Mesothelial cell of epicardium (in vitro differentiated cells): ENCODE results near the gene RNF168. TPM values are rescaled to one million over a fixed set of nuclear protein-coding genes. Genes with fewer than 3 reads are reported as not detected.

ENCODE experiments used
- DNase-seq, 2 experiments: peaks; one replicate each; pipeline ENCODE4 v3.0.0; 2021; ENCODE audit warnings: low spot score in 2 of 2; ENCODE audit not compliant: unreplicated experiment in 2 of 2
- H3K27ac Mint-ChIP-seq: 2 replicates; pipeline ENCODE4 v1.8.0; 2021; ENCODE audit warnings: mixed read lengths
- H3K27me3 Mint-ChIP-seq: 2 replicates; pipeline ENCODE4 v1.8.0; 2021; ENCODE audit warnings: low read depth, mixed read lengths
- H3K36me3 Mint-ChIP-seq: 2 replicates; pipeline ENCODE4 v1.8.0; 2021; ENCODE audit warnings: mixed read lengths
- H3K4me1 Mint-ChIP-seq: 2 replicates; pipeline ENCODE4 v1.8.0; 2021; ENCODE audit warnings: mixed read lengths
- H3K4me3 Mint-ChIP-seq: 2 replicates; pipeline ENCODE4 v1.8.0; 2021; ENCODE audit warnings: mild to moderate bottlenecking, moderate library complexity, mixed read lengths
- H3K9me3 Mint-ChIP-seq: 2 replicates; pipeline ENCODE4 v1.8.0; 2021; ENCODE audit warnings: mixed read lengths
- CTCF ChIP-seq: fragments of 200-600 bp; sonication (generic); IDR thresholded peaks from one replicate; pipeline ENCODE4 v1.5.0; 2021; ENCODE audit warnings: antibody characterized with exemption; ENCODE audit not compliant: unreplicated experiment
- total RNA-seq: library from RNA; stranded (reverse); gene quantifications from 3 replicates; pipeline ENCODE4 v1.2.1, GENCODE V29; 2021

RNF168 gene
- total RNA-seq, 1 donor from 2014 or later: 21.0 TPM

- H3K36me3 Mint-ChIP-seq: peaks cover 8% of the 10 kb centered on the region
- DNase-seq: no peak
- H3K4me3 Mint-ChIP-seq: peak overlapping the region; percentile 94
- H3K9me3 Mint-ChIP-seq: peaks cover 4% of the 10 kb centered on the region
- no peak for TF ChIP-seq CTCF
- peak overlapping the region; percentile 81 for H3K27ac Mint-ChIP-seq
- peaks cover 24% of the 10 kb centered on the region for H3K4me1 Mint-ChIP-seq
- H3K27me3 Mint-ChIP-seq: no peaks in the 10 kb centered on the region
Observed at GRCh38 chr3:196501316-196502044, 2.1 kb downstream of the RNF168 start.

GRCh38 chr3:196499807-196500524, 3.6 kb downstream of the RNF168 start:
- H3K9me3 Mint-ChIP-seq: no peaks in the 10 kb centered on the region
- peaks cover 9% of the 10 kb centered on the region for H3K36me3 Mint-ChIP-seq
- H3K4me1 Mint-ChIP-seq: peaks cover 24% of the 10 kb centered on the region
- no peak for TF ChIP-seq CTCF
- H3K4me3 Mint-ChIP-seq: peak overlapping the region; percentile 94
- DNase-seq: no peak
- no peaks in the 10 kb centered on the region for H3K27me3 Mint-ChIP-seq
- peak overlapping the region; percentile 81 for H3K27ac Mint-ChIP-seq

- peak overlapping the region; percentile 94 for H3K4me3 Mint-ChIP-seq
- no peak for TF ChIP-seq CTCF
- DNase-seq: no peak
- no peaks in the 10 kb centered on the region for H3K27me3 Mint-ChIP-seq
- peak overlapping the region; percentile 75 for H3K27ac Mint-ChIP-seq
- H3K4me1 Mint-ChIP-seq: peaks cover 24% of the 10 kb centered on the region
- peaks cover 12% of the 10 kb centered on the region for H3K36me3 Mint-ChIP-seq
- no peaks in the 10 kb centered on the region for H3K9me3 Mint-ChIP-seq
Observed at GRCh38 chr3:196499061-196499460, 4.5 kb downstream of the RNF168 start.

GRCh38 chr3:196498297-196498696, 5.3 kb downstream of the RNF168 start:
- TF ChIP-seq CTCF: no peak

GRCh38 chr3:196496183-196496582, 7.4 kb downstream of the RNF168 start:
- peaks cover 4% of the 10 kb centered on the region for H3K9me3 Mint-ChIP-seq
- DNase-seq: no peak
- H3K36me3 Mint-ChIP-seq: peaks cover 14% of the 10 kb centered on the region
- no peak overlapping the region for H3K4me3 Mint-ChIP-seq
- H3K27ac Mint-ChIP-seq: no peak overlapping the region
- H3K4me1 Mint-ChIP-seq: peaks cover 17% of the 10 kb centered on the region
- no peaks in the 10 kb centered on the region for H3K27me3 Mint-ChIP-seq
- no peak for TF ChIP-seq CTCF

More at GRCh38 chr3:196498297-196498696, 5.3 kb downstream of the RNF168 start:
- Mint-ChIP-seq H3K4me3 (no peak overlapping the region), H3K4me1 (peaks cover 24% of the 10 kb centered on the region), H3K27me3 (no peaks in the 10 kb centered on the region), H3K27ac (no peak overlapping the region), H3K9me3 (no peaks in the 10 kb centered on the region), H3K36me3 (peaks cover 12% of the 10 kb centered on the region)
- no peak for DNase-seq
